ENCODE measurements around the gene RBP4.

Gene RBP4

DNA sequence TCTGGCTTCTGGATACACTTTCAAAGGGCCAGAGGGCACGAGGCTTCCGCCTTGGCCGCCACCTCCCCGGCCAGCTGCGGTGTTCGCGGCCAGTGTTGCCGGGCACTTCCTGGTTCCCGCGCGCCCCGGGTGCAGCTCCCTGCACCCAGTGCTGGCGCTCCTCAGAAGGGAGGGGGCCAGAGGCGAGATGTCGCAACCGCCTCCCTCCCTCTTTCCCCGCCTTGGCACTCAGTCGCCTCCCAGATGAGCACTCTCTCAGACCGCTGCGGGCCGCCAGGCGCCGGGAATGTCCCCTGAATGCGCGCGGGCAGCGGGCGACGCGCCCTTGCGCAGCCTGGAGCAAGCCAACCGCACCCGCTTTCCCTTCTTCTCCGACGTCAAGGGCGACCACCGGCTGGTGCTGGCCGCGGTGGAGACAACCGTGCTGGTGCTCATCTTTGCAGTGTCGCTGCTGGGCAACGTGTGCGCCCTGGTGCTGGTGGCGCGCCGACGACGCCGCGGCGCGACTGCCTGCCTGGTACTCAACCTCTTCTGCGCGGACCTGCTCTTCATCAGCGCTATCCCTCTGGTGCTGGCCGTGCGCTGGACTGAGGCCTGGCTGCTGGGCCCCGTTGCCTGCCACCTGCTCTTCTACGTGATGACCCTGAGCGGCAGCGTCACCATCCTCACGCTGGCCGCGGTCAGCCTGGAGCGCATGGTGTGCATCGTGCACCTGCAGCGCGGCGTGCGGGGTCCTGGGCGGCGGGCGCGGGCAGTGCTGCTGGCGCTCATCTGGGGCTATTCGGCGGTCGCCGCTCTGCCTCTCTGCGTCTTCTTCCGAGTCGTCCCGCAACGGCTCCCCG, 34.4 kb downstream of the RBP4 start, which contains the start of gene FFAR4:
TSS of gene FFAR4 (plus strand) at position 231 of the 842 bp plus-strand sequence. CDS start at position 287, 56 bp downstream.
- peaks cover 0 to 49% of the 10 kb centered on the region in 2 donors for H3K27me3 ChIP-seq
- DNase-seq, result peak; percentile 43 to 74
- H3K9me3 ChIP-seq, result no peaks in the 10 kb centered on the region
- no peak for TF ChIP-seq CTCF (IDR thresholded peaks at IDR 0.05)
- no peaks in the 10 kb centered on the region for H3K36me3 ChIP-seq
- H3K4me1 ChIP-seq, result peaks cover 0 to 14% (median 12%) of the 10 kb centered on the region in 4 donors
- H3K4me3 ChIP-seq, result peak within 1 kb of the TSS; percentile 24 to 43
- no peak within 1 kb of the TSS for H3K27ac ChIP-seq
- intact Hi-C loops (cut with DNase I; ENCODE audit: low total_unique reads), result no loop called here

GRCh38 chr10:93565446-93565845, 35.6 kb downstream of the RBP4 start:
- Histone ChIP-seq H3K9me3 (no peaks in the 10 kb centered on the region), H3K4me3 (no peak overlapping the region), H3K4me1 (peaks cover 0 to 14% (median 12%) of the 10 kb centered on the region in 4 donors), H3K27ac (no peak overlapping the region), H3K36me3 (no peaks in the 10 kb centered on the region), H3K27me3 (peaks cover 0 to 49% of the 10 kb centered on the region in 2 donors)
- TF ChIP-seq CTCF (IDR thresholded peaks at IDR 0.05), result no peak
- intact Hi-C loops (cut with DNase I; ENCODE audit: low total_unique reads), result no loop called here
- no peak for DNase-seq

DNA sequence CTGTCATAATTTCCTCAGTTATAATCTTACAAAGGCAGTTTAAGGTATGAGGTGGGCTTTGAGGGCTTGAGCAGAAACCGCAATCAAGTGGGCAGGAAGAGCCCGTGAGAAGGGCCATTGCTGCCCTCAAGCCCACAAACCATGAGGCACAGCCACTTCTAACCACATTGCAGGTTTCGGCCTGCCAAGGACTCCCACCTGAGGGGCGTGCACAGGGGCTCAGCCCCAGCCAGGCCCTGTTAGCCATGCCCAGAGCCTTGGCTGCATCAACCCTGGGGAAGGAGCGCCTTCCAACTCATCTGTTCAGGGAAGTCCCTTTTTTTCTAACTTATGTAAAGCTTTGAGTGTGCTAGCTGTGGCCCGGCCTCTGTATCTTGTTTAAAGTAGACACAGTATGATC, 40.5 kb downstream of the RBP4 start:
- Histone ChIP-seq H3K9me3 (no peaks in the 10 kb centered on the region), H3K4me3 (no peak overlapping the region), H3K27ac (no peak overlapping the region), H3K4me1 (no peaks in the 10 kb centered on the region), H3K27me3 (peaks cover 0 to 8% of the 10 kb centered on the region in 2 donors), H3K36me3 (no peaks in the 10 kb centered on the region)
- intact Hi-C loops (cut with DNase I; ENCODE audit: low total_unique reads), result no loop called here
- no peak for DNase-seq
- no peak for TF ChIP-seq CTCF (IDR thresholded peaks at IDR 0.05)

GRCh38 chr10:93559490-93559889, 41.5 kb downstream of the RBP4 start:
- H3K4me1 ChIP-seq, result no peaks in the 10 kb centered on the region

DNA sequence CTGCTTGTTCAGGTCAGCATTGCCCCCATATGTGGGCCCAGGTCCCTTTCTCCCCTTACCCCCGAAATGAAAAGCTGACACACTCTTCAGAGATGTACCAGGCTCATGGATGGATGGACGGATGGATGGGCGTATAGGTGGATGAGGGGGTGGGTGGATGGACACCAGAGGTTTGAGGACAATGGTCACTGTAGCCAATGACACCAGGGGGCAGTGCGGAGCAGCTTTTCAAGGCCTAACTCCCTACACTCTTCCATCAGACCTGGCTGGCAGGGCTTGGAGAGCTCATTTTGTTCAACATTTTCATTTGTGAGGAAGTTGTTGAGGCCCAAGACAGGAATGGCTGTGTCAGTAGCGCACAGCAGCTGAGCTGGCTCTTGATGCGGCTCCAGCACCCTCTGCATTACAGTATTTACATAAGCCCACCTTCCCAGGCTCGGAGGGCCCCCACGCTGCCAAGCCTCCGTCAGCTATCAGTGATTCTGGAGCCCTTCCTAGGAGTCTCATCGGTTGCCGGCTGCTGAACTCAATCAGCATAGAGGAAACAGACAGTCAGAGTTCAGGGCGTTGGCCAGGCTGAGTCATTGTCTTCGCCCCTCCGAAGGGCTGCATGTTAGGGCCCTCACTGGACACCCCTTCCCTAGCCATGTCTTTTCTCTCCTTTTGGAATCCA, 46.1 kb downstream of the RBP4 start:
- no peak overlapping the region for H3K4me3 ChIP-seq
- H3K9me3 ChIP-seq, result no peaks in the 10 kb centered on the region
- no peaks in the 10 kb centered on the region for H3K36me3 ChIP-seq
- TF ChIP-seq CTCF (IDR thresholded peaks at IDR 0.05), result peak; percentile 56 to 64
- DNase-seq, result peak; percentile 65 to 80
- intact Hi-C loops (cut with DNase I; ENCODE audit: low total_unique reads), result no loop called here
- no peak overlapping the region for H3K27ac ChIP-seq
- H3K27me3 ChIP-seq, result no peaks in the 10 kb centered on the region
- H3K4me1 ChIP-seq, result no peaks in the 10 kb centered on the region

More at GRCh38 chr10:93559490-93559889, 41.5 kb downstream of the RBP4 start:
- no peak for TF ChIP-seq CTCF (IDR thresholded peaks at IDR 0.05)
- intact Hi-C loops (cut with DNase I; ENCODE audit: low total_unique reads), result no loop called here
- no peaks in the 10 kb centered on the region for H3K9me3 ChIP-seq
- H3K4me3 ChIP-seq, result no peak overlapping the region
- no peak overlapping the region for H3K27ac ChIP-seq
- no peaks in the 10 kb centered on the region for H3K27me3 ChIP-seq
- DNase-seq, result no peak
- H3K36me3 ChIP-seq, result no peaks in the 10 kb centered on the region
